ENCODE data around the gene PRSS12. TPM values are rescaled to one million over a fixed set of nuclear protein-coding genes. Genes with fewer than 3 reads are reported as not detected.
"Not testable (repeated sequence)": the region's sequence is repeated elsewhere in the genome, so short reads cannot be mapped to it uniquely, and the experiment has no call there.

PRSS12 gene
- polyA plus RNA-seq, 1 donor: 3.9 TPM

DNA sequence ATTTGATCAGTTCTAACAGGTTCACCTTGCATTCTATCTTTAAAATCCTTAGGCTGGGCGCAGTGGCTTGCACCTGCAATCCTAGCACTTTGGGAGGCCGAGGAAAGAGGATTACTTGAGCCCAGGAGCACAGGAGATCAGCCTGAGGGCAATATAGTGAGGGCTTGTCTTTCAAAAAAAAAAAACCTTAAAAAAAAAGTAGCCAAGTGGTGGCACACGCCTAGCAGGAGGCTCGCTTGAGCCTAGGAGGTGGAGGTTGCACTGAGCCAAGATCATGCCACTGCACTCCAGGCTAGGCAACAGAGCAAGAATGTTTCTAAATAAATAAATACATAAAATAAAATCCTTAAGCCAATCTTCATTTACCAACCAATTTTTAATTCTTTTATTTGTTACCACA is 75.6 kb downstream of the PRSS12 start:
- DNase-seq: no peak

GRCh38 chr4:118276580-118276979 is 76.2 kb downstream of the PRSS12 start:
- no peak for DNase-seq

GRCh38 chr4:118273642-118274041 is 79.2 kb downstream of the PRSS12 start:
- no peak for DNase-seq

- DNase-seq: no peak
These were observed 81.0 kb downstream of the PRSS12 start for GRCh38 chr4:118271788-118272187.

- no peak for DNase-seq
These were observed 82.3 kb downstream of the PRSS12 start for GRCh38 chr4:118270492-118270891.

DNA sequence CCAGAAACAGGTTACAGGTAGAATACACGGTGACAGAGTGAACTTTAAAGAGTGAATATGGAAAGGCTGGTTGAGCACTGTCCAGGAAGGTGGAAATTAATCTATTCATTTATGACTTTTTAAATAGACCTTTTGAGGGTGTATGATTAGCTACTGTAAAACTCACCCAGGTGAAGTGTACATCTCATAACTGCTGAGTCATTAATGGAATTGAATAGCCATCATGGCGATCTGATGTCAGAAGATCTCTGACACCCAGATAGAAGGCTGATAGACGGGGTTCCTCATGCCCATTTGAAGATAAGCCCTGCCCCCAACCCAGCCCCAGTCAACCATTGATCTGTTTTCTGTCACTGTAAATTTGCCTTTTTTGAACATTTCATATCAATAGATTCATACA is 84.0 kb downstream of the PRSS12 start:
- DNase-seq: no peak

DNA sequence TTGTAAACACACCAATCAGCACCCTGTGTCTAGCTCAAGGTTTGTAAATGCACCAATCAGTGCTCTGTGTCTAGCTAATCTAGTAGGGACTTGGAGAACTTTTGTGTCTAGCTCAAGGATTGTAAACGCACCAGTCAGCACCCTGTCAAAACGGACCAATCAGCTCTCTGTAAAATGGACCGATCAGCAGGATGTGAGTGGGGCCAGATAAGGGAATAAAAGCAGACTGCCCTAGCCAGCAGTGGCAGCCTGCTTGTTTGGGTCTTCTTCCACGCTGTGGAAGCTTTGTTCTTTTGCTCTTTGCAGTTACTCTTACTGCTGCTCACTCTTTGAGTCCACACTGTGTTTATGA is 86.7 kb downstream of the PRSS12 start:
- not testable (repeated sequence) for DNase-seq

GRCh38 chr4:118265312-118266144 is 87.3 kb downstream of the PRSS12 start:
- DNase-seq: peak; percentile 38

DNA sequence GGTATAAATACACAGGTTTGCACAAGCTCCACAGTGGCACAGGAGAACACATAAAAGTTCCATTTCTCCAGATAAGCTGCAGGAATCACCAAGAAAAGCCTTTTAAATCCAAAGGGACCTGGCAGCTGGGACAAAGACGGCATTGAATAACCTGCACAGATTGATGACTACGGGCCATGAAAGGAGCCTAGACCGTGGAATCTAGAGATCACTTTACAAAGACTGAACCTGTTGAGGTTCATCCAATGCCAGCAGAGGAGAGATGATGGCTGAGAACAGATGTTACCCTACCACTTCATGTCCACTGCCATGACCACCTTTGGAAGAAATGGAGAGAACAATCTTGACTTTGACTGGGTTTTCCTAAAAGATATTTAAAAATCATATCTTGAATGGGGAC is 88.7 kb downstream of the PRSS12 start:
- DNase-seq: no peak

- no peak for DNase-seq
These were observed 92.5 kb downstream of the PRSS12 start for GRCh38 chr4:118260309-118260708.

DNA sequence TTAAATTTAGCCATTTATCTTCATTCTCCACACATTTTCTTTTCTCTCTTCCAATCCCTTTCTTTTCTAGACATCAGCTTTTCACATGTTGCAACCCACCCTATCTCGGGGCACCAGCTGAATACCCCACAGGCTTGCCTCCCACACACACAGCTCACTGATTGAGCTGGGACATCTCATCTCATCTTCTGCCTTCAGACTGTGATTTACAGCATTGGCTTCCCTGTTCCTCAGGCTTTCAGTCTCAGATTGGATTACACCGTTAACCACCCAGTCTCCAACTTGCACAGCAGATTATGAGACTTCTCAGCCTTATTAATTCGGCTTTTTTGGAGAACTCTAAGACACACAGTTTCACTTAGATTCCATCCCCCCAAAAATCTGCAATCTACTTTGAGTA is 93.7 kb downstream of the PRSS12 start:
- DNase-seq: no peak

- DNase-seq: no peak
These were observed 98.4 kb downstream of the PRSS12 start for GRCh38 chr4:118254368-118254767.

DNA sequence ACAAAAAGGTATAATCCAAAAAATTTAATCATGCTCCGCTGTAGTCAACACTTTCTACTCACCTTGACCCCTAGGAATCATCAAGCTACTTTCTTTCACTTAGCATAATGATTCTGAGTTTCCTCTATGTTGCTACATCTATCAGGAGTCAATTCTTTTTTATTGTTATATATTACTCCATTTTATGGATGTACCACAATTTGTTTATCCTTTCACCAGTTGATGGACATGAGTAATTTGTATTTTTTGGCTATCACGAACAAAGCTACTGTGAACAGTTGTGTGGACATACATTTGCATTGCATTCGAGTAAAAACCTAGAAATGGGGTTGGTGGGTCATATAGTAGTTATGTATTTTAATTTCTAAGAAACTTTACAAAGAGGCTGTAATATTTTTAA is 102.9 kb downstream of the PRSS12 start:
- DNase-seq: no peak

- DNase-seq: no peak
These were observed 115.3 kb downstream of the PRSS12 start for GRCh38 chr4:118237531-118237930.

DNA sequence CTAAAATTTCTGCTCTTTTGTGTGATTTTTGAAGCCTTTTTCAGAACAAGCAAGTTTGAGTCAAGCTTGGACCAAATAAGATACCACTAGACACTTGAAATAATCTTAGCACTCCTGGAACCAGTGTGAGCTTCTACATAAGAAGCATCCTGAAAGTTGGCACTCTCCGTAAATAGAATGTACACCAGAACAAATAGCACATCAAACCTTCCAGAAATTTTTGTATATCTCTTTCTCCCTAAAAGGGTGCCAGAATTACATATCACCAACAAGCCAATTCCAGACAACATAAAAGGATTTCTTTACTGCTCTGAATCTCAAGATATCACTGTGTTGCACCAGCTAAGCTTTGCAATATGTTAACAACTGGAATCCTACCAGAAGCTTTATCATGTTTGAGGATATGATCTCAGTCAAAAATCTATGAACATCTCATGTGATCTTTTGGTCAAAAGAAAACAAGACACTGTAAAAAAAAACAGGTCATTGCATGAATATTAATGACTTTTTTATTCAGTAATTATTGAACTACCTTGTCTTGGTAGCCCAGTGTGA is 117.2 kb downstream of the PRSS12 start:
- DNase-seq: no peak

All from hindlimb muscle (tissue), 1 donor.